Measurements from ENCODE around the gene CSF2RB.

DNA sequence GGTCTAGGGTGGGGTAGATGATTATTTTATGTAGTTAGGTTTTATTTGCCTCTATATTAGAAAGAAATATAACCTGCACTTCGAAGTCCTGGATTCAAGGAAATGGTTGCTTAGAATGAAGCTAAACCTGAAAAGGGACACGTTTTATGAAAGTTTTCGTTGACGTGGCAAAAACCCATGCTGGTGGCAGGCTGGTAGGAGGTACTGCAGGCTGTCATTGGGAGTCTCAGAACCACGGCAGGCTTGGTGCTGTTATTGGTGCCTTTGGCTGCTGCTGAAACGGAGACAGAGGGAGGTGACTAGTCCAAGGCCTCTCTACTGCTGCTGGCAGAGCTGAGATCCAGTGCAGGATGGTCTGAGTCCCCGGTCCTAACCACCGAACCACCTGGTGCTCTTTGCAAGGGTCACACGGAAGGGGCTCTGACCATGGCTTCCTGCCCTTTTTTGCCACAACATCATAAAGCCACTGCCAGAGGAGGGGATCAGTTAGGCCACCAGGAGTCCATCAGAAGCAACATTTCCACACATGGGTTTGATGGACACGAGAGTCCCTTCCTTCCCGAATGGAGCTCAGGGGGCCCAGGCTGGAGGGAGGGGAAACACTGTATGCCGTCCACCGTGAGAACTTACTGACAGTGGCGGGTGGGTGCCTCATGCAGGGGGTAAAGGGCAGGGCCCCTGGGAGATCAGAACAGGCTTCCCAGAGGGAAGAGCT lies 13.4 kb downstream of the CSF2RB start:
- TF ChIP-seq GATA1 (IDR thresholded peaks at IDR 0.05; ENCODE audit: low read depth, low read length) = no peak
- no peak for TF ChIP-seq POLR2A (IDR thresholded peaks at IDR 0.05; ENCODE audit: low read length)
